NCI-H146 (cell line): ENCODE measurements around the gene ZNF792.
A peak's percentile ranks its signal among the peaks of the same experiment; 100 is the strongest.
"Not testable (repeated sequence)": the region's sequence is repeated elsewhere in the genome, so short reads cannot be mapped to it uniquely, and the experiment has no call there.

Experiments used
- DNase-seq: peaks from one replicate; lab custom pipeline; 2025; lab: John Stamatoyannopoulos, UW

ZNF792 gene

GRCh38 chr19:34998777-34999497, 34.9 kb upstream of the ZNF792 start:
- no peak for DNase-seq

GRCh38 chr19:34998224-34998623, 34.2 kb upstream of the ZNF792 start:
- DNase-seq, result not testable (repeated sequence)

GRCh38 chr19:34997071-34997617, 33.1 kb upstream of the ZNF792 start:
- no peak for DNase-seq

GRCh38 chr19:34995551-34995950, 31.5 kb upstream of the ZNF792 start:
- DNase-seq, result no peak

- peak; percentile 79 for DNase-seq
Measured at GRCh38 chr19:34994643-34995541, 30.9 kb upstream of the ZNF792 start.

GRCh38 chr19:34994286-34994642, 30.2 kb upstream of the ZNF792 start:
- DNase-seq, result no peak

- DNase-seq, result not testable (repeated sequence)
Measured at GRCh38 chr19:34992582-34992981, 28.6 kb upstream of the ZNF792 start.

- DNase-seq, result no peak
Measured at GRCh38 chr19:34991542-34992333, 27.7 kb upstream of the ZNF792 start.

- no peak for DNase-seq
Measured at GRCh38 chr19:34990578-34991192, 26.7 kb upstream of the ZNF792 start.

GRCh38 chr19:34989298-34989697, 25.3 kb upstream of the ZNF792 start:
- no peak for DNase-seq

GRCh38 chr19:34988119-34988518, 24.1 kb upstream of the ZNF792 start:
- DNase-seq, result no peak

GRCh38 chr19:34985249-34986022, 21.4 kb upstream of the ZNF792 start:
- DNase-seq, result peak; percentile 25

GRCh38 chr19:34984287-34984686, 20.3 kb upstream of the ZNF792 start:
- DNase-seq, result no peak

- no peak for DNase-seq
Measured at GRCh38 chr19:34983786-34984185, 19.8 kb upstream of the ZNF792 start.

GRCh38 chr19:34982275-34982674, 18.2 kb upstream of the ZNF792 start:
- DNase-seq, result no peak

GRCh38 chr19:34979819-34980640, 16.0 kb upstream of the ZNF792 start:
- peak; percentile 24 for DNase-seq

GRCh38 chr19:34976611-34977010, 12.6 kb upstream of the ZNF792 start:
- DNase-seq, result no peak

- no peak for DNase-seq
Measured at GRCh38 chr19:34975056-34975455, 11.0 kb upstream of the ZNF792 start.

- DNase-seq, result no peak
Measured at GRCh38 chr19:34974646-34975045, 10.6 kb upstream of the ZNF792 start.

GRCh38 chr19:34972163-34972705, 8.2 kb upstream of the ZNF792 start:
- DNase-seq, result no peak
